ENCODE measurements around the gene TSHZ1. TPM values are rescaled to one million over a fixed set of nuclear protein-coding genes. Genes with fewer than 3 reads are reported as not detected.

Gene TSHZ1
- total and polyA plus RNA-seq, 9 donors = 27.9 to 109 (median 65.6) TPM

DNA sequence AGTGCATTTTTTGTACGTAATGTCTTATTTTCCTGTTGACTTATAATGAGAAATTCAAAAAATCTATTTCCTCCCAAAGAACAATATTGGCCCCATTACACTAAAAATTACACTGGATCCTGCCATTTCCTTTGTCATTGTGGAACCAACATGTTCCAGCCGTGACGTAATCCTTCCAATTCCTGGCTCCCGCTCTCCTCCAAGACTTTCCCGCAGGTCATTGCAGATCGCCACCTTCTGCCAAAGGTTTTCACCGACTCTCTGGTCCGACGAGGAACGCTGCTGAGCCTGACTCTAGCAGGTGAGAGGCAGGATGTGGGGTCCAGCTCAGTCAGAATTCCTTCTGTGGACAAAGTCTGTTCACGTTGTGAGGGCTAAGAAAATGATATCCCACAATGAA, 39.7 kb upstream of the TSHZ1 start:
- no peaks in the 10 kb centered on the region for H3K27me3 ChIP-seq
- TF ChIP-seq, protein P1, sequence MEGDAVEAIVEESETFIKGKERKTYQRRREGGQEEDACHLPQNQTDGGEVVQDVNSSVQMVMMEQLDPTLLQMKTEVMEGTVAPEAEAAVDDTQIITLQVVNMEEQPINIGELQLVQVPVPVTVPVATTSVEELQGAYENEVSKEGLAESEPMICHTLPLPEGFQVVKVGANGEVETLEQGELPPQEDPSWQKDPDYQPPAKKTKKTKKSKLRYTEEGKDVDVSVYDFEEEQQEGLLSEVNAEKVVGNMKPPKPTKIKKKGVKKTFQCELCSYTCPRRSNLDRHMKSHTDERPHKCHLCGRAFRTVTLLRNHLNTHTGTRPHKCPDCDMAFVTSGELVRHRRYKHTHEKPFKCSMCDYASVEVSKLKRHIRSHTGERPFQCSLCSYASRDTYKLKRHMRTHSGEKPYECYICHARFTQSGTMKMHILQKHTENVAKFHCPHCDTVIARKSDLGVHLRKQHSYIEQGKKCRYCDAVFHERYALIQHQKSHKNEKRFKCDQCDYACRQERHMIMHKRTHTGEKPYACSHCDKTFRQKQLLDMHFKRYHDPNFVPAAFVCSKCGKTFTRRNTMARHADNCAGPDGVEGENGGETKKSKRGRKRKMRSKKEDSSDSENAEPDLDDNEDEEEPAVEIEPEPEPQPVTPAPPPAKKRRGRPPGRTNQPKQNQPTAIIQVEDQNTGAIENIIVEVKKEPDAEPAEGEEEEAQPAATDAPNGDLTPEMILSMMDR (IDR thresholded peaks at IDR 0.05) = no peak
- no peak for TF ChIP-seq POLR2A (IDR thresholded peaks at IDR 0.05)
- TF ChIP-seq EP300 (IDR thresholded peaks at IDR 0.05) = no peak
- DNase-seq = no peak
- no peak overlapping the region for H3K4me3 ChIP-seq
- intact Hi-C loops (cut with DNase I) = no loop called here
- no peaks in the 10 kb centered on the region for H3K9me3 ChIP-seq
- WGBS, 3 donors = 87 to 90% (median 89%) methylated on average over 11 of the region's 11 CpGs
- no peaks in the 10 kb centered on the region for H3K36me3 ChIP-seq
- H3K4me1 ChIP-seq (ENCODE audit: insufficient read depth) = no peaks in the 10 kb centered on the region
- no peak overlapping the region for H3K27ac ChIP-seq

DNA sequence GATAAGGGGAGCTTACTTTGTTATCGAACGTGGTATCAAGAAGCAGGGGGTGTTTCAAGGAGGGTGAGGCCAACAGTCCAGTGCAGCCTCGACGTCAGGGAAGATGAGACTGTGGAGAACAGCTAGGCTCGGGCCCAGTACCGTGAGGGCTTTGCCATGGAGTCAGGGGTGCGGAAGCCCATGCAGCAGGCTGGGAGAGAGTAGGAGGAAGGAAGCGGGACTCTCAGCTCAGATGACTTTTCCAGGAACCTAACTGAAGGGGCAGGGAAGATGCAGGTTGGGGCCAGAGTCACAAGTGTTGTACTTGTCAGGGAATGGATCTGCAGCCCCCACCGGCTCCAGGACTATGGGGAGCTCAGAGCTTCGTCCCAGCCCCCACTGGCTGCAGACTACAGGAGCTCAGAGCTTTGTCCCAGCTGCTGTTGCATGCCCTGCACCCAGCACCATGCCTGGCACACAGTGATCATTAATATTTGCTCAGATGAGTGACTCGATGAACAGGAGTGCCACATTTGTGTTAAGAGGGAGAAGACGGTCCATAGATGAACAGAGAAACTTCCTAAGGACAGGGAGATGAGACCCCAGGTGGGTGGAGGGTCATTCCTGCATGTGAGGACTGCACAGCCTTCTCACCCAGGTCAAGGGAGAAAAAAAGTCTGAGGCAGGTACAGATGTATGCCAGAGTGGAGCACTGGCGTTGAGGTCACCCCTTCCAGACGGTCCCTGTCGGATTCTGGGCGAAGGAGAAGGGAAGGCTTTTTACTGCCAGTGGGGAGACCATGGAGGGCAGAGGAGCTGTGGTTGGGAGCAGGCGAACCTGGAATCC, 38.1 kb upstream of the TSHZ1 start:
- Histone ChIP-seq H3K36me3 (no peaks in the 10 kb centered on the region), H3K4me1 (ENCODE audit: insufficient read depth) (no peaks in the 10 kb centered on the region), H3K27me3 (no peaks in the 10 kb centered on the region), H3K4me3 (no peak overlapping the region), H3K9me3 (peaks cover 0 to 3% of the 10 kb centered on the region in 2 donors), H3K27ac (no peak overlapping the region)
- 83 to 89% (median 88%) methylated on average over 17 of the region's 17 CpGs for WGBS, 3 donors
- no peak for TF ChIP-seq EP300 (IDR thresholded peaks at IDR 0.05)
- TF ChIP-seq POLR2A (IDR thresholded peaks at IDR 0.05) = no peak
- TF ChIP-seq, protein P1 (IDR thresholded peaks at IDR 0.05) = no peak
- intact Hi-C loops (cut with DNase I) = no loop called here
- DNase-seq = no peak

DNA sequence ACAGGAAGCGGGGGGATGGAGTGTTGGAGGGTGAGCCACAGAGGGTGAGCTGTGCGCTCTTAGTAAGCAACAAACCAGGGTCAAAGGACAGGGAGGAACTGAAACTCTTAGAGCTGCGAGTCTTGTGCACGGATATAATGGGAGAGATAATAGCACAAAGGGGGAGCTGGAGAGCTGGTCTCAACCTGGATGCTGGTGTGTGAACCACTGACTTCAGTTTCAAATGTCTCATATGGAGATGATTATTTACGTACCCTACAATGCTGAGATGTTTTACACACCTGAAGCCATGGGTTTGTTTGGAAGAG, 37.5 kb upstream of the TSHZ1 start:
- peaks cover 0 to 3% of the 10 kb centered on the region in 2 donors for H3K9me3 ChIP-seq
- TF ChIP-seq EP300 (IDR thresholded peaks at IDR 0.05) = no peak
- no peak for TF ChIP-seq POLR2A (IDR thresholded peaks at IDR 0.05)
- TF ChIP-seq, protein P1 (IDR thresholded peaks at IDR 0.05) = no peak
- no peak overlapping the region for H3K27ac ChIP-seq
- H3K4me3 ChIP-seq = no peak overlapping the region
- no peaks in the 10 kb centered on the region for H3K27me3 ChIP-seq
- WGBS, 3 donors = 56 to 65% (median 63%) methylated on average over 5 of the region's 5 CpGs
- no peaks in the 10 kb centered on the region for H3K36me3 ChIP-seq
- intact Hi-C loops (cut with DNase I) = no loop called here
- H3K4me1 ChIP-seq (ENCODE audit: insufficient read depth) = no peaks in the 10 kb centered on the region
- DNase-seq = no peak

DNA sequence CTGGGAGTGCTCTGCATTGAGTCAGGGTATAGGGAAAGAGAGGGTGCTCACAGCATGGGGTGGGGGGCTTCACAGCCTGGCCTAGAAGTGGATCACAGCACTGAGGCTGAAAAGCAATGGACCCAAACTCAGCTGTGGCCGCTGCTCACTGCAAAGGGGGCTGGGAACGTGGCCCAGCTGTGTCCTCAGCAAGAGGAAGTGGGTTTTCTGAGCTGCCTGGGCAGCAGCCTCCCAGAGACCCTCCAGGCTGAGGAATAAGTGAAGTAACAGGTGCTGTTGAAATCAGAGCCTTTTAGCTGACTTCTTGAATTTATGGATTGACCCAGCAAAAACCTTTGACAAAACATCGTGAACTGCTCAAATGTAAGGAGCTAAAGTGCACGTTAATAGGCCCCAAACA, 36.9 kb upstream of the TSHZ1 start:
- 73 to 89% (median 87%) methylated on average over 4 of the region's 4 CpGs for WGBS, 3 donors
- intact Hi-C loops (cut with DNase I) = no loop called here
- Histone ChIP-seq H3K36me3 (no peaks in the 10 kb centered on the region), H3K4me1 (ENCODE audit: insufficient read depth) (no peaks in the 10 kb centered on the region), H3K4me3 (no peak overlapping the region), H3K27me3 (no peaks in the 10 kb centered on the region), H3K9me3 (peaks cover 0 to 3% of the 10 kb centered on the region in 2 donors), H3K27ac (no peak overlapping the region)
- no peak for DNase-seq
- no peak for TF ChIP-seq POLR2A (IDR thresholded peaks at IDR 0.05)
- TF ChIP-seq, protein P1 (IDR thresholded peaks at IDR 0.05) = no peak
- no peak for TF ChIP-seq EP300 (IDR thresholded peaks at IDR 0.05)
